Stimulated activated CD4-positive, alpha-beta T cell treated with anti-CD3 and anti-CD28 coated beads, Interleukin-1b, Interleukin-23, amount 100 ng/mL, for 24 hours (primary cell): ENCODE measurements around the gene USP6NL.

Experiments
- DNase-seq, 4 experiments: peaks; one replicate each; pipeline ENCODE4 v3.0.0-alpha.2; 2020; ENCODE audit warnings: low read depth in 4 of 4, low spot score in 1 of 4

Gene USP6NL

DNA sequence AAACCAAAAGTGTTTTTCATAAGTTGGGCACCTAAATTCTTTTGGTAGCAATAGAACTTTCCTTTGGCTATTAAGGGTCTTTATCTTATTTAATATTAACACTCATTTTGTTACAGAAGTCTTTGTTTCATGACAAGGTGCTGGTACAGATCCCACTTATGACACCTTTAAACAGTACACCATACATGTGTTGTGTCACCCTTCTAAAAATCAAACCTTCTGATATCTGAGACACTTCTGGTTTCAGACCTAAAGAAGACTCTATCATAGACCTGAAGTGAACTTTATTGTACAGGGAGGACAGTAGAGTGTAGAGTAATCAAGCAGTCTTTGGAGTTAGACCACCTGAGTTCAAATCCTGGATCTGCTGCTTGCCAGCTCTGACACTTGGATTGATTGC is 5.8 kb upstream of the USP6NL start:
- DNase-seq = no peak

DNA sequence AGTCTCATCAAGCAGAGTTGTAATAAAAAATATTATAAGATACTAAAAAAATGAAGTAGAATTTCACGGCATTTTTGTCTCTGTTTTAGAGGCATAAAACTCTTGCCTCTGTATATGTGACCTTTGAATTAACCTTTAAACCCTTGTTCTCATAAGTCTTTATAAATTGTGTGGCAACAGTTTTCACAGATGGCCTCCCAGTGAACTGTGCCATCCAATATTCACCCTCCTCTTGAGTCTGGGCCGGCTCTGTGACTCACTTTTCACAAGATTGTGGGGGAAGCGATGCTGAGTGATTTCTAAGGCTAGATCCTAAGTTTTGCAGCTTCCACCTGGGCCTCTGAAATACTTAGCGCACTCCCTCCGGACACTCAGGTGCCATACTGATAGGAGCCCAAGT is 4.6 kb upstream of the USP6NL start:
- DNase-seq = no peak

DNA sequence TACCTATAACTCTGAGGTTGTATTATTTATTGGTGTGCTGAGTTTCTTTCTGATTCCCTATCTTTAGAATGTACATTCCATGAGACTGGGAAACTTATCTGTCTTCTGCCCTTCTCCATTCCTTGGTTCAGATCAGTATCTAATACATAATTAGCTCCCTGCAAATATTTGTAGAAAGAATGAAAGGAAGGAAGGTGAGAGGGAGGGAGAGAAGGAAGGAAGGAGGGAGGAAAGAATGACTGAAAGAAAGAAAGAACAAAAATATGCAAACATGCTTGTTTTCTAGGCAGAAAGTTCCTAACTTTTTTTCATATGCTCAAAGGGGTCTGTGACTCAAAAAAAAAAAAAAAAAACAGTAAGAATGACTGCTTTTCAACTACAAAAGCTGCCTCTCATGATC is 3.9 kb upstream of the USP6NL start:
- no peak for DNase-seq

DNA sequence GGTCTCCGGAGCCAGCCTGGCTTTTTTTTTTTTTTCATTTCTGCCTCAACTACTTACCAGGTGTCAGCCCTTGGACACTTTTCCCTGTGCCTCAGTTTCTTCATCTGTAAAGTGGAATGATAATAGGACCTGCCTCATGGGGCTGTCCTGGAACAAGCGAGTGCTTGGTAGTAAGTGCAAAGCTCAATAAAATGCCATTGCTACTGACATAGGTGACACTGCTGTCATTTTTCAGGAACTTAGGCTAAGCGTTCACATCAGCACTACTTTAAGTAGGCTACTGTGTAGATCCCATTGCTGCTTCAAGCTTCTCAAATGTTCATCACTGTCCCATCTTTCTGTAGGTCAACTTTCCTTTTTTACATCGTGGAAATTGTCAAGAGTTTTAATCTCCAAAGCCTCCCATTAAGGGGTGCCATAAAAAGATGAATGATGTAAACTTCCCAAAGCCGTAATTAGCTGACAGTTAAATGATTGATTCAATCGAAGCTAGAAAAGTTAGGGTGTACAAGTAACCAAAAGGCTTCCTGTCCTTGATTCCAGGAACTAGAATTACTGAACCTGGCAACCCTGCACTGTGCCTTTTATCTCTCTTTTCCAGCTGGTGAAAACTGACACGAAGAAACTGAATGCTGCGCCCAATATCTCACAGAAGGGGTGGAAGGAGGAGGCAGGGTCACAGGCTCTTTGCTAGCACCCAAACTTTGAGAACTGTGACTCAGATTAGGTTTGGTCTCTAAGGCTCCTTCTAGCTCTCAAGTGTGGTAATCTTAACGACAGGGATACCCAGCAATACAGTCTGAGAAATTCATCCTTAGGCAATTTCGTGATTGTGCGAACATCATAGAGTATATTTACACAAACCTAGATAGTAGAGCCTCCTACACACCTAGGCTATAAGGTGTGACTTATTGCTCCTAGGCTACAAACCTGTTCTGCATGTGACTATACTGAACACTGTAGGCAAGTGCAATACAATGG is 861 bp upstream of the USP6NL start:
- DNase-seq = no peak

DNA sequence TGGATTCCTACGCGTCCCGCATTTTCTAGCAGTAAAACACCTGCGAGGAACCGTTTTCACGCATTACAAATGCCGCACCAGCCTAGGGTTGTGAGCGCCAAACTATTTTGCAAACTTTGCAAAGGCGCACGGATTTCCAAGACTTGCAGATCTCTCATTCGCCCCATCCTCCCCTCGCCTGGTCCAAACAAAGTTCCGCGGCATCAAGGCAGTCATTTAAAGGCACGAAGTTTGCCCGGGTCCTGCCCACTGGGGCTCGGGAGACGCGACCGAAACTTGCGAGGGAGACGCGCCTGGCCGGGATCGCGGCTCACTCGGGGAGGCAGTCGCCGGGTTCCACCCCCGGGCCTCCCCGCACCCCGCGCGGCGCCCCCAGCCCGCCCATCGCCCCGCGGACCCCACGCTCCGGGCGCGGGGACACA is 613 bp downstream of the USP6NL start:
- peak in 1 of 4 experiments; percentile 20 for DNase-seq

DNA sequence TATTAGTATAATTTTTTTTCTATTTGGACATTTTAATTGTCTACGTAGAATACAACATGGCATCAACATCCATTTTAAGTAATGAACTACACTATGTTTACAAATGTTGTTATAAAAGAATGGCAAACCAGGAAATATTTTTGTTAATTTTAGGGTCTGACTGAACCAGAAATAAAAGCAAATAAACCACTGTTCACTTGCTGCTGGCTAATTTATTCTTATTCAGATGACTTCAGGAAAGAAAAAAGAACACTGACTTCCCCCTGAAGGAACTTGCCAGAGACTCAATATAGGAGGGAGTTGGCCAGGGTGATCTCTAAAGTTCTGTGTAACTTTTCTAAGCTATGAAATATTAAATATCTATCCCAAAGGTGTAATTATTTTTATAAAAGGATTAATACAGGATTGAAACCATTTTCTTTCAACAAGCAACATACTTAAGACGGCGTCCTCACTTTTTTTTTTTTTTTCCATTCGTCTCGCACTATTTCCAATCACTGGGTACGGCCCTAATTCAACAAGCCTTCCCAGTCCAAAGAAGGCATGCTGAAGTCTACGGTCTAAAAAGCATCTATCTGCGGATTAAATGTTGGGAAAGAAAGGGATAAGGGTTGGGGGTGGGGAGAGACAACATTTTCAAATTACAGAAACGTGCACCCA is 1.2 kb downstream of the USP6NL start:
- DNase-seq = no peak

DNA sequence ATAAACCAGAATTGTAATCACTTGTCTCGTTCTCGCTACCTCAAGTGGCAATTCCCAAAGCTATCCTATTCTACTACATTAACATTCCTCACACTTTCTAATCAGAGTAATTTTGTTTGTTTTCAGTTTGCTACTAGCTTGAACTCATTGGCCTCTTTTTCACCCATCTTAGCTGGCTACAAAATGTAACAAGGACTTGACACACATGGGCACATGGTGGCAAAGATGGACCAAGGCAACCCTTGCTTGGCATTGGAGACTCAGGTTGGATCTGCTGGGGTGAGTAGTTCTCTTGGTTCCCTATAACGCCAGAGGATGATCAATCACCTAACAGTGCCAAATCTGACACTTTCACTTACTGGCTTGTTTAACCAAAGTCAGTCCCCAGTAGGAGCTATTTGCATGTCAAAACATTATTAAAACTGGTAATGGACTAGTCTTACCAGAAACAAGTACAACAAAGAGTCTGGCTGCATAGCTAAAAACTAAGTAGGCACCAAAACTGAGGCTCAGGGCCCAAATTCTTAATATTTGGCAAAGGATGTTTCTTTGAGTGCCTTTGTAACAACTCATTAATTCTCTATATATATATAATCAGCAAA is 1.9 kb downstream of the USP6NL start:
- no peak for DNase-seq

DNA sequence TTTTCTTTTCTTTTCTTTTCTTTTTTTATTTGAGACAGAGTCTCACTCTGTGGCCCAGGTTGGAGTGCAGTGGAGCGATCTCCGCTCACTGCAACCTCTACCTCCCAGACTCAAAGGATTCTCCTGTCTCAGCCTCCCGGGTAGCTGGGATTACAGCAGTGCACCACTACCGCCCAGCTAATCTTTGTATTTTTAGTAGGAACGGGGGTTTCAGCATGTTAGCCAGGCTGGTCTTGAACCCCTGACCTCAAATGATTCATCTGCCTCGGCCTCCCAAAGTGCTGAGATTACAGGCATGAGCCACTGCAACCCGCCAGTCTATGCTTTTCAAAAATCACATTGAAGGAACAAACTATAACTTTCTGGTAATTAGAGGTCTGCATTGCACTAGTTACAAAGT is 2.4 kb downstream of the USP6NL start:
- DNase-seq = no peak

DNA sequence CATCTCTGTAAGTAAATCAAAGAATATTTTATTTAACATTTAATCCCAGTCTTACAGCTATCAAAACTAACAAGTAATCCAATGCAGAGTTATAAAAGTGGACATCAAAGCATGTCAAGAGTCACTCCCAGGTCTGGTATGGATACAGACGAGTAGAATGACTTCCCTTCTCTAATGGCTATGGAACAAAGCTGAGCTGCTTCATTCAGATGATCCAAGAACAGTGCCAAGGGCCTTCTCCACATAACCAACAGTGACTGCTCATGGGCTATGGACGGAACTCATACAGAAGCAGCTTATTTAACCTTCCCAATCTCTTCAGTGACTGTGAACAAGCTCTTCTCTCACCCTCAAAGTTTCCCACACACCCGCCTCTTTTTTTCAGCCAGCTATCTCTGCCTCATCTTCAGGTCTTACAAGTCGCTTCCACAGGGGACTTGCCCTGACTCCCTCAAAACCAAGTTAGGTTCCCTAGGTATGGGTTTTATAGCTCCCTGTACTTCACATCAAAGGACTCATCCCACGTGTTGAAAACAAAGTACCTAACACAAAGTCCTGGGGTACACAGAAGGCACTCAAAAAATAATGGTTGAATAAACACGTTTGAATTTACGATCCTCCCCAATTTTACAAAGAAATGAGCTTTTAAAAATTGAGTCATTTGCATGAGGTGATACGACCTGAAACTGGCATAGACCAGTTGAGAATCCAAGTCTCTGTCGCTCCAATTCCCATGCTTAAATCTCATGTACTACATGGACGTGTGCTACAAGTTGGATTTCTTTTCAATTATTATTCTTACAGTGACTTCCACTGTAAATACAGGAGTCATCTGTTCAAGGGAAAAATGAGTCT is 3.1 kb downstream of the USP6NL start:
- DNase-seq = no peak

DNA sequence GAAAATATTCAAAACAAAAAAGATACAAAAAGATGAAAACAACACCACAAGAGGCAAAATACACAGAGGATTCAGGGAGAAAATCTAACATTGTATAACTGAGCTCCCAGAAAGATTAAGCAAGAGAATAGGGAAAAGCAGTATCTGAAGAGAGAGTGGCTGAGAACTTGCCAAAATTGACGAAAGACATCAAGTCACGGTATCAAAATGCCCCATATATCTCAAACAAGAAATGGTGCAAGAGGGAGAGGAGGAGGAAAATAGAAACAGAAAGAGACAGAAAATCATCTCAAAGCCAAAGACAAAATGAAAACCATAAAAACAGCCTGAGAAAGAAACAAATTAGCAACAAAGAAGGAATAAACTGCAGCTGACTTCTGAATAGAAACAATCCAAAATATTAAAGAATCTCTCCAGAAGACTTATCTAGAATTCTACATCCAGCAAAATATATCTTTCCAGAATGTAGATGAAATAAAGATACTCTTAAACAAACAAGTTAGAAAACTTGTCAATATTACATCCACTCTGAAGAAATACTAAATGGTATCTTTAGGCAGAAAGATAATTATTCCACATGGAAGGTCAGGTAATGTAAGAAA is 5.5 kb downstream of the USP6NL start:
- DNase-seq = no peak

DNA sequence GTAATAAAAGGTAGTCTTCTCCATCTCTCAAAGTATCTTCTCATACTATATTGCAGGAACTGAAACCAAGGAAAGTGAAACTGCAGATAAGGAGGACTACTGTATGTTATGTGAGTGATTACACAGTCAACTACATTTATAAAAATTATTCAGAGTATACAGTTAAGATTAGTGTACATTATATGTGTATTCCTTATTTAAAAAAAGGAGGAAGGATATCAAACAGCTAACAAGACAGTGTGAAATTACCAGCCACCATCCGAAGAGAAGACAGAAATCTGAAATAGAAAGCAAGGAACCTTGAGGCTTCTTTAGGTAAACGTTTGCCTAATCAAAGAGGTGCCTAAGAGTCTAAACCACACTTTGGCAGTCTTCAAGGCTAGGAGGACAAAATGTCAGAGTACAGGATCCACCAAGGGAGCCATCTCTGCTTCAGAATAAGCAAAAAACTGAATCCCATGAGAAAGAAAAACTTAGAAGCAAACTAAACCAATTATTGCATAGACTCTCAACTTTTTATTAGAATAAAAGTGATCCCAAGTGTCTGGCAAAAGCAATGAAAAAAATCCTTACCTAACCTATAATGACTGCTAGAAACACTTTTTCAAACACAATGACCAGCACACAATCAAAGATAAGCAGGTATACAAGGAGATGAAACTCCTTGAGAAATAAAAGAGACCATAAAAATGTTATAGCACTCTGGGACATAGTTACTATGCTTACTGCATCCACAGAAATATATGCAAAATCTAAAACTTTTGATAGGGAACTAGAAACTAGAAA is 6.4 kb downstream of the USP6NL start:
- no peak for DNase-seq

DNA sequence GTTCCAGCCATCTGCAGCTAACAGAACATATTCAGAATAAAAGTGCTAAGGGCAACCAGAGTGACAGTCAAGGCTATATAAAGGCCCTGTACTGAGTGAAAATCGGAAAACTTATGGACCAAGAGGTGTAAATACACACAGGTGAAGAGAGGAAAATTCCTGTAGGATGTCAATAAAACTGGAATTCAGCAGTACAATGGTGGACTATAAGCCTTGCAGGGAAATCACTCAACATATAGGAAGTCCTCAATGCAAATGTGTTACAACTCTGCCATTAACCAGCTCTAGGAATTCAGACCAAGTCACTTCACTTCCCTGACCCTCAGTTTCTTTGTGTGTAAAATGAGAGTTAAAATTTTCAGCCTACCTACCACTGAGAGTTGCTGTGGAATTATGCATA is 7.7 kb downstream of the USP6NL start:
- DNase-seq = no peak

DNA sequence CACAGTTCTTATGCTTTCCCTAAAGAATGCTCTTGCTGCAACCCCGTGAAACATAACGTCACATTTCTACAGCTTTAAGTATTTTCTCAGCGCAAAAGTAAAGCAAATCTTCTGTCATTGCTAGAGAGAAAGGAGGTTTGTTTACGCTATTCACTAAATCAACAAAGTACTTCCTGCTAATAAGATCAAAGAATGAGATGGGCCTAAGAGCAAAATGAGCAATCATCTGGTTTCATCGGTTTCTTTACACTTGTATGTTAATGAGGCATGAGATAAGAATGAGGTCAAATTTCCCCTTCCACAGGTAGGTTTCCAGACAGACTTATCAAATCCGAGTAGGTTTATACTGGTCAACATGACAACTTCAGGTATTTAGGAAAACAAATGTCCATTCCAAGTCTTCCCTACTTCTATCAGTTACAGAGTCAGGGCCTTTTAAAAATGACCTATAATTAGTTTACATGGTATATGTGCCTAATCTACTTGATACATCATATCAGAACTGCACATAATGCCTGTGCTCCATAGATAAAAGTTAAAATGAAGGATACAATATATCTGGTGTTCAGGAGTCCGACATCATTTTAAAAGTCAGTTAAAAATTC is 8.4 kb downstream of the USP6NL start:
- no peak for DNase-seq

DNA sequence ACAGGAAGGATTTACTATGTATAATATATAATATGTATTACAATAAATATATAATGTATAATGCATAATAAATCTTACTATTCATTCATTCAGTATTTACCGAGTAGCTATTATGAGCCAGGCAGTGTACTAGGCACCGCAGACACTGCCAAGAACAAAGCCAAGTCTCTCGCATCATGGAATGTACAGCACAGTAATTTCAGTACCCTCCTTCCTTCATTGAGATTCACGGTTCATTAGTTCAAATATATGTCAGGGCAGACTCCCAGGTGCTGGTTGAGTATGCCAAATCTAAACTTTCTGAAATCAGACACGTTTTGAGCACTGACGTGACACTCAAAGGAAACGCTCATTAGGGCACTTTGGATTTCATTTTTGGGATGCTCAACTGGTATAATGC is 9.1 kb downstream of the USP6NL start:
- DNase-seq = no peak

DNA sequence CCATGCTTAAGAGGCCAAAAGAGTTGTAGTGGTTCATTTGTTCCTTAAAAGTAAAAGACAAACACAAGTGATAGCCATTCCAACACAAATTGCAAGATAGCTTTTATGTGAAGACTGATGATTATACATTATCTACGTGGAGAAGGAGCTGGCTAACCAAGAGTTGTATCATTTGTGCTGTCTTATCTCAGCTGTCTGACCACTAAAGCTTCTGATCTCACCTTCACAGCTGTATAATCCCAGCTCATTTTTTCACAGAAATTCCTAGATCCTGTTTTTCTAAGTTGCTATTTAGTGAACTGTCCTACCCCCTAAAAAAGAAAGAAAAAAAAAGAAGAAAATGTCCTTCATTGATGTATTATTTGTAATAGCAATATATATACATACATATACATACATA is 9.8 kb downstream of the USP6NL start:
- DNase-seq = no peak

DNA sequence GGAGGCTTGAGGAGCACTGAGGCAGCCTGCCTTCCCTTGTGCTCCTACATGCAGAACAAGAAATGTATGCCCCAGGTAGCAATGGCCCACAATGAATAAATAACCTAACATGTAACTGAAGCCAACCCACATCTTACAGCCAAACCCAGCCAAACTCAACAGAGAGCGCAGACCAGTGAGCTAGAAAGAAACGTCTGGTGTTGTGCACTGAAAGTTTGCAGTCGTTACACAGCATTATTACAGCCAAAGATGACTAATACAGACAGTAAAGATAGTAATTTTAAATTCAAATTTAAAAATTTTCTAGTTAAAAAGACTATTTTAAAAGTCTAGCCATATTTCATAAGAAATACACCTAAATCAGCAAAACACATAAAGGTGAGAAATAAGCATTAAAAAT is 11.2 kb downstream of the USP6NL start:
- no peak for DNase-seq

DNA sequence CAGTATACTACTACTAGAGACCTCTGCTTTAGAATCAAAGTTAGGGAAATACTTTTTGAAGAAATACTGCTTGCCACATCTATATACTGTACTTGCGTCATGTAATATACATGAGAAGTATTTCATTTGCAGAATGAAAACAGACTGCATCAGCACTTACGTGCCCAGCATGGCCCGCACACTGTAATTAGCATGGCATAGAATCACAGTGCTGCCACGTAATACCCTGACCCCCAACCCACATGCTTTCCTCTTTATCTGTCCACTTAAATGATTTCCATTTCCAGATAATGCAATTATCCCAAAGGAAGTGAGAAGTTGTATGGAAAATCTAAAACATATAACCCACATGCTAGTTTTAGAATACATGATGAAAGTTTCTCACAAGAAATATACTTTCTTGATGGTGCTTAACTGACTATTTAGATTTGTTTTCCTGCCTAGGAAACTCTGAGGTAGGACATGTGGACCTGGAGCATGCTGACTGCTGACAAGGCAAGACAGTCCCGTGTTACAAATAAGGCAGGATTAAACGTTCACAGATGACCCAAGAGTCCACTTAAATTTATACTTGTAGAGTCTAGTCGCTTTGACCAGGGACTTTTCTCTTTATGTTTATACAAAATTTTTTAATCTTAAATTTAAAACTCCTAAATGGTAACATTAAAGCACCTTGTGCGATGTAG is 12.6 kb downstream of the USP6NL start:
- DNase-seq = no peak

DNA sequence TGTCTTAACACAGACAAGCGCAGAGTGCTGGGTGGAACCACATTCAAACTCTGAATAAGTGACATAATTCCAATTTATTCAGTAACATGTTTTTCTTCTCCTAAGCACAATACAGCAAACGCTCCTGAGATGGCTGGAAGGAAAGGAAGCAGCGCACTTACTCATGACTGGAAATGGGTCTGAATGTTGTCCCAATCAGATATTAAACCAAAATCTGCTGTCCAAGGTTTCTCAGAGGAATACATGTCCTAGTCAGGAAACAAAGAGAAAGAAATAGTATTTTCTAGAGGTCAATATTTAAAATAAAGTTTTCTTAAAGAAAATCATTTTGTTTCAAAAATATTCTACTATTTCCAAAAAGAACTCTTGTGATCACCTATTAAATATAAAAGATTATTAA is 14.0 kb downstream of the USP6NL start:
- no peak for DNase-seq

DNA sequence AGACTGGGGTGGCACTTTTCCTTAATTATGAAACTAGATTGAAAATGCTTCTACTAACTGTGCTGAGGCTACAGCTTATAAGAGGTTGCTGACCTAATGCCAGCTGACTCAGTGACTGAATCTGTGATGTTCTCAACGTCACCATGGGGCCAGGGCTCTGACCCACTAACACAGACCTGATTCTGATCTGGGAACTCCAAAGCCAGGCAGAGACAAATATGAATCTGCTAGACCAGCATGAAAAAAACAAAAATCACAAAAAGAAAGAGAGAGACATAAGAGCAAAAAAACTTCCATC is 16.1 kb downstream of the USP6NL start:
- no peak for DNase-seq
